Measurements from ENCODE around the gene USP17L24.
"Not testable (repeated sequence)": the region's sequence is repeated elsewhere in the genome, so short reads cannot be mapped to it uniquely, and the experiment has no call there.

DNA sequence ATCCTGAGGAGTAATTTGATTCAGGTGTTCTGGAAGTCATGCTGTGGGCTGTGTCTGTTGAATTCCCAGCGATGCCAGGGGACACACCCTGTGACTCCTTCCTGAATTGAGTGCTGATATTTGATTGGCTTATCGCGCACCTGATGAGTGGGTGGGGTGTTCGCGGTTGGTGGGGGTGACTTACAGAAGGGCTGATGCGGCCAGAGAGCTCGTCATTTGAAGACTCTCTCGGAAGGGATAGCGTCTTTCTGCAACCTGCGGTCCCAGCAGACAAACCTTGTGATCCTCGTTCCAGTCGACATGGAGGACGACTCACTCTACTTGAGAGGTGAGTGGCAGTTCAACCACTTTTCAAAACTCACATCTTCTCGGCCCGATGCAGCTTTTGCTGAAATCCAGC is 18.9 kb downstream of the USP17L24 start, which contains the start of gene USP17L27:
- TF ChIP-seq, protein P1, sequence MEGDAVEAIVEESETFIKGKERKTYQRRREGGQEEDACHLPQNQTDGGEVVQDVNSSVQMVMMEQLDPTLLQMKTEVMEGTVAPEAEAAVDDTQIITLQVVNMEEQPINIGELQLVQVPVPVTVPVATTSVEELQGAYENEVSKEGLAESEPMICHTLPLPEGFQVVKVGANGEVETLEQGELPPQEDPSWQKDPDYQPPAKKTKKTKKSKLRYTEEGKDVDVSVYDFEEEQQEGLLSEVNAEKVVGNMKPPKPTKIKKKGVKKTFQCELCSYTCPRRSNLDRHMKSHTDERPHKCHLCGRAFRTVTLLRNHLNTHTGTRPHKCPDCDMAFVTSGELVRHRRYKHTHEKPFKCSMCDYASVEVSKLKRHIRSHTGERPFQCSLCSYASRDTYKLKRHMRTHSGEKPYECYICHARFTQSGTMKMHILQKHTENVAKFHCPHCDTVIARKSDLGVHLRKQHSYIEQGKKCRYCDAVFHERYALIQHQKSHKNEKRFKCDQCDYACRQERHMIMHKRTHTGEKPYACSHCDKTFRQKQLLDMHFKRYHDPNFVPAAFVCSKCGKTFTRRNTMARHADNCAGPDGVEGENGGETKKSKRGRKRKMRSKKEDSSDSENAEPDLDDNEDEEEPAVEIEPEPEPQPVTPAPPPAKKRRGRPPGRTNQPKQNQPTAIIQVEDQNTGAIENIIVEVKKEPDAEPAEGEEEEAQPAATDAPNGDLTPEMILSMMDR (IDR thresholded peaks at IDR 0.05), result not testable (repeated sequence)
- TF ChIP-seq ZFX (IDR thresholded peaks at IDR 0.05; ENCODE audit: borderline replicate concordance), result not testable (repeated sequence)
